SU-DHL-6 (cell line): ENCODE results near the gene CCK.

ENCODE experiments used
- H2AFZ ChIP-seq: fragments of 200-600 bp; sonication (generic); 2 replicates; pipeline ENCODE4 v1.6.1; 2014; ENCODE audit warnings: low read depth, mild to moderate bottlenecking, moderate library complexity, mixed read lengths, antibody characterized with exemption, low read length; ENCODE audit not compliant: severe bottlenecking
- H3F3A ChIP-seq: fragments of 200-600 bp; shearing (Covaris generic); 2 replicates; pipeline ENCODE4 v1.6.0; 2016; ENCODE audit warnings: antibody characterized with exemption, mild to moderate bottlenecking; ENCODE audit not compliant: insufficient read depth
- H3K27ac ChIP-seq: fragments of 200-600 bp; sonication (generic); 2 replicates; pipeline ENCODE4 v1.5.1; 2016; ENCODE audit warnings: low read depth, mild to moderate bottlenecking, low read length, moderate library complexity, mixed read lengths
- H3K27me3 ChIP-seq: fragments of 200-600 bp; sonication (generic), shearing (Covaris generic); 2 replicates; pipeline ENCODE4 v1.6.0; 2014; ENCODE audit warnings: mild to moderate bottlenecking, low read length
- H3K36me3 ChIP-seq: fragments of 200-600 bp; sonication (generic); 2 replicates; pipeline ENCODE4 v1.6.1; 2014; ENCODE audit warnings: mild to moderate bottlenecking, low read length, mixed read lengths
- H3K4me2 ChIP-seq: fragments of 300-600, 200-600 bp; shearing (Covaris generic), sonication (generic); 2 replicates; pipeline ENCODE4 v1.6.0; 2014; ENCODE audit warnings: low read length, low read depth, mild to moderate bottlenecking; ENCODE audit not compliant: poor library complexity, severe bottlenecking
- H3K4me3 ChIP-seq: fragments of 200-600 bp; sonication (generic); 2 replicates; pipeline ENCODE4 v1.5.1; 2014; ENCODE audit warnings: antibody characterized with exemption, low read length, mild to moderate bottlenecking, mixed read lengths; ENCODE audit not compliant: insufficient read depth, poor library complexity, severe bottlenecking
- H3K79me2 ChIP-seq: fragments of 200-600 bp; sonication (generic); 2 replicates; pipeline ENCODE4 v1.6.1; 2014; ENCODE audit warnings: mild to moderate bottlenecking, low read length, moderate library complexity; ENCODE audit not compliant: insufficient read depth
- H3K9ac ChIP-seq: fragments of 200-600 bp; sonication (generic); 2 replicates; pipeline ENCODE4 v1.7.0; 2014; ENCODE audit warnings: mild to moderate bottlenecking, low read length
- H3K9me2 ChIP-seq: fragments of 200-600 bp; sonication (generic); replicated peaks from 2 replicates; pipeline ENCODE4 v1.6.1; 2014; ENCODE audit warnings: low read length; ENCODE audit not compliant: insufficient read depth
- H3K9me3 ChIP-seq: fragments of 200-600 bp; sonication (generic); 2 replicates; pipeline ENCODE4 v1.6.1; 2014; ENCODE audit warnings: low read length, mixed read lengths; ENCODE audit not compliant: insufficient read depth
- H4K20me1 ChIP-seq: fragments of 200-600 bp; sonication (generic); 2 replicates; pipeline ENCODE4 v1.6.1; 2014; ENCODE audit warnings: low read depth, mild to moderate bottlenecking, antibody characterized with exemption, low read length, moderate library complexity, mixed read lengths
- EZH2phosphoT487 ChIP-seq: fragments of 200-600 bp; sonication (generic), shearing (Covaris generic); conservative IDR thresholded peaks from 2 replicates; pipeline ENCODE4 v1.6.1; 2018; ENCODE audit warnings: mild to moderate bottlenecking, antibody characterized with exemption, low read length, moderate library complexity, mixed read lengths
- TF ChIP-seq, protein P1 (sequence below): fragments of 200-600 bp; sonication (generic); IDR thresholded peaks from one replicate; pipeline ENCODE4 v1.5.1; 2017; ENCODE audit warnings: antibody characterized with exemption, mild to moderate bottlenecking, low read length, moderate library complexity; ENCODE audit not compliant: insufficient read depth, poor library complexity, severe bottlenecking

CCK gene

DNA sequence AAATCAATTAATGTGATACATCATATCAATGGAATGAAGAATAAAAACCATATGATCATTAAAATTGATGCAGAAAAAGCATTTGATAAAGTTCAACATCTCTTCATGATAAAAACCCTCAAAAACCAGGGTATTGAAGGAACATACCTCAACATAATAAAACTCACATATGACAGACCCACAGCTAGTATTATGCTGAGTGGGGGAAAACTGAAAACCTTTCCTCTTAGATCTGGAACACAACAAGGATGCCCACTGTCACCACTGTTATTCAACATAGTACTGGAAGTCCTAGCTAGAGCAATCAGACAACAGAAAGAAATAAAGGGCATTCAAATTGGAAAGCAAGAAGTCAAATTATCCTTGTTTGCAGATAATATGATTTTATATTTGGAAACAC is 30.5 kb downstream of the CCK start:
- Histone ChIP-seq H3K4me2 (no peak overlapping the region), H3K4me3 (no peak overlapping the region), H3K27me3 (no peaks in the 10 kb centered on the region), H2AFZ (no peak overlapping the region), H3K27ac (no peak overlapping the region), H3K9me2 (no peaks in the 10 kb centered on the region), H3K36me3 (peaks cover 5% of the 10 kb centered on the region; the same call in 1 of the 2 replicates), H3F3A (no peaks in the 10 kb centered on the region), H3K9me3 (peaks cover 7% of the 10 kb centered on the region; the same call in 1 of the 2 replicates), H3K9ac (no peak overlapping the region), H3K79me2 (no peaks in the 10 kb centered on the region), H4K20me1 (no peaks in the 10 kb centered on the region)
- TF ChIP-seq EZH2phosphoT487, result no peak
- TF ChIP-seq, protein P1, sequence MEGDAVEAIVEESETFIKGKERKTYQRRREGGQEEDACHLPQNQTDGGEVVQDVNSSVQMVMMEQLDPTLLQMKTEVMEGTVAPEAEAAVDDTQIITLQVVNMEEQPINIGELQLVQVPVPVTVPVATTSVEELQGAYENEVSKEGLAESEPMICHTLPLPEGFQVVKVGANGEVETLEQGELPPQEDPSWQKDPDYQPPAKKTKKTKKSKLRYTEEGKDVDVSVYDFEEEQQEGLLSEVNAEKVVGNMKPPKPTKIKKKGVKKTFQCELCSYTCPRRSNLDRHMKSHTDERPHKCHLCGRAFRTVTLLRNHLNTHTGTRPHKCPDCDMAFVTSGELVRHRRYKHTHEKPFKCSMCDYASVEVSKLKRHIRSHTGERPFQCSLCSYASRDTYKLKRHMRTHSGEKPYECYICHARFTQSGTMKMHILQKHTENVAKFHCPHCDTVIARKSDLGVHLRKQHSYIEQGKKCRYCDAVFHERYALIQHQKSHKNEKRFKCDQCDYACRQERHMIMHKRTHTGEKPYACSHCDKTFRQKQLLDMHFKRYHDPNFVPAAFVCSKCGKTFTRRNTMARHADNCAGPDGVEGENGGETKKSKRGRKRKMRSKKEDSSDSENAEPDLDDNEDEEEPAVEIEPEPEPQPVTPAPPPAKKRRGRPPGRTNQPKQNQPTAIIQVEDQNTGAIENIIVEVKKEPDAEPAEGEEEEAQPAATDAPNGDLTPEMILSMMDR, result no peak

DNA sequence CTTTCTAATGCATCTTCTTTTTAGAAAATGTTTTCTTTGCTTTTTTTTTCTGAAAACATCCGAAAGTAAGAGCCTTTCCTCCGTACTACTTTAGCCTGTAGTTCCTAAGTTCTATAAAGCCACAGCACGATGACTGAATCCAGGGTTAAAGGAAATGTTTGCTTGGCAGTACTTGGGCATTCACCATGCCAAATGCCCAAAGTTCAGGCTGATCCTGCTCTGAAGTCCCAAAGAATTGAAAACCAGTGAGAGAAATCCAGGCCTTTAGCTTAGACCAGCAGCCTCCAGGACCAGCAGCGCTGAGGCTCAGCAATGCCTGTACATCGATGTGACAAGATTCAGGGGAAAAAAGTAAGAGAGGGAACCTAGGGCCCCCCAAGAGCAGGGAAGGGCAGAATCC is 35.1 kb downstream of the CCK start:
- Histone ChIP-seq H3K9me2 (no peaks in the 10 kb centered on the region), H3K4me3 (no peak overlapping the region), H3K27ac (no peak overlapping the region), H3K4me2 (no peak overlapping the region), H3F3A (peaks cover 14% of the 10 kb centered on the region), H4K20me1 (no peaks in the 10 kb centered on the region), H3K79me2 (no peaks in the 10 kb centered on the region), H3K9ac (no peak overlapping the region), H3K27me3 (no peaks in the 10 kb centered on the region), H3K36me3 (no peaks in the 10 kb centered on the region), H3K9me3 (no peaks in the 10 kb centered on the region), H2AFZ (no peak overlapping the region)
- no peak for TF ChIP-seq EZH2phosphoT487
- TF ChIP-seq, protein P1, result no peak

DNA sequence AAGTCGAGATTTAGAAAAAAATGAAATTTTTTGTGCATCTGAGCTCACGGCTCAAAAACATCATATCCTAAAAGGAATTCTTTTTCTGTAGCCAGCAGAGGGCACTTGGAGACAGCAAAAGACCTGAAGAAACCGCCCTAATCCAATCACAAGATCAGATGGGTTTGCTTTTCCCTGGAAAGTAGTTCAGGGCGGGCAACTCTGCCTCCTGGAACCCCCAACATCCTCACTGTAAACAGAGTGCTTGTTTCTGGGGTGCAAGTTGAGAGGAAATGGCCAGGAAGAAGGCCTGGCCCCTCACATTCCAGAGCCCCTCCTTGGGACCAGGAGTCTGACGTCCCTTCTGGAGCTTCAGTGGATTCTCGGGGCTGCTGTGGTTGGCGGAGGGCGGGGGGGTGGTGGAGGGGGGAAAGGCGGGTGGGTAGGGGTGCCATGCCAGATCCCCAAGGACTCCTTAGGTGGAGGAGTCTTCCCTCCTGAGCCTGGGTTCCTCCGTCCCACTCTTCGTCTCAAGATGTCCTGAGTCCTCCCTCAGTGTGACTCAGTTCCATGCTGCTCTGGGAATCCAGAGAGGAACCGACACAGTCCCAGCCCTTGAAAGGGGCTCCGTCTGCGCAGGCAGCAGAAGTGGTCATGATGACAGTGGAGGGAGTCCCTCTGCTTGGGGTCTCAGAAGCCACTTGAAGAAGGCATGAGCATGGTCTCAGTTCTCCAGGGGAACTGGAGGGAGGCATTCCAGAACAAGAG is 35.9 kb downstream of the CCK start:
- TF ChIP-seq EZH2phosphoT487, result no peak
- TF ChIP-seq, protein P1, result peak; percentile 12
- no peaks in the 10 kb centered on the region for H3K79me2 ChIP-seq
- H3K9me2 ChIP-seq, result no peaks in the 10 kb centered on the region
- no peak overlapping the region for H3K27ac ChIP-seq
- no peak overlapping the region for H3K4me2 ChIP-seq
- H3K27me3 ChIP-seq, result no peaks in the 10 kb centered on the region
- no peak overlapping the region for H3K9ac ChIP-seq
- H3K4me3 ChIP-seq, result no peak overlapping the region
- peaks cover 14% of the 10 kb centered on the region for H3F3A ChIP-seq
- H4K20me1 ChIP-seq, result no peaks in the 10 kb centered on the region
- no peak overlapping the region for H2AFZ ChIP-seq
- H3K9me3 ChIP-seq, result no peaks in the 10 kb centered on the region
- peaks cover 4% of the 10 kb centered on the region; the same call in 1 of the 2 replicates for H3K36me3 ChIP-seq
